Ammon's horn (tissue), 1 donor: Measurements from ENCODE around the gene TAS2R1.

ENCODE experiments used
- DNase-seq: peaks from one replicate; pipeline ENCODE4 v3.0.0-alpha.2; 2016; ENCODE audit warnings: low spot score

The TAS2R1 gene, protein sequence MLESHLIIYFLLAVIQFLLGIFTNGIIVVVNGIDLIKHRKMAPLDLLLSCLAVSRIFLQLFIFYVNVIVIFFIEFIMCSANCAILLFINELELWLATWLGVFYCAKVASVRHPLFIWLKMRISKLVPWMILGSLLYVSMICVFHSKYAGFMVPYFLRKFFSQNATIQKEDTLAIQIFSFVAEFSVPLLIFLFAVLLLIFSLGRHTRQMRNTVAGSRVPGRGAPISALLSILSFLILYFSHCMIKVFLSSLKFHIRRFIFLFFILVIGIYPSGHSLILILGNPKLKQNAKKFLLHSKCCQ

DNA sequence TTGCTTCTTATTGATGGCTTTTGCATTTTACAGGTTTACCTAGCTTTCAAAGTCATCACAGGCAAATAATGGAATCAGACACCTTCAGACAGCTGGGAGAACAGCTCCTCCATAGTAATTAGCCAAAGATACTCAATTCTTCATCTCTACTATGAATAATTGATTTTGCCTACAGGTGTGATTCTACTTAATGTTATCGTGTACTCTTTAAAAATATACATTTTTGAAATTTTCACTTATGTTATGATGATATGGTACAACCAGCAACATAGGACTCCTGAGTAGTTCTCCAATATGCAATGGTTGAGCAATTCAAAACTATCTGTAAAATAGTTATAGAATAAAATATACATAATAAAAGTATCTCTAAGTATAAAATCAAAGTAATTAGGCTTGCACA is at the start of gene TAS2R1:
Gene TAS2R1, minus strand, starts transcription at position 101 of the 400 bp plus-strand sequence. CDS start 319 bp downstream, outside the sequence.
- DNase-seq = no peak

- peak; percentile 30 for DNase-seq
These were observed 40.2 kb upstream of the TAS2R1 start for GRCh38 chr5:9670371-9670770.

DNA sequence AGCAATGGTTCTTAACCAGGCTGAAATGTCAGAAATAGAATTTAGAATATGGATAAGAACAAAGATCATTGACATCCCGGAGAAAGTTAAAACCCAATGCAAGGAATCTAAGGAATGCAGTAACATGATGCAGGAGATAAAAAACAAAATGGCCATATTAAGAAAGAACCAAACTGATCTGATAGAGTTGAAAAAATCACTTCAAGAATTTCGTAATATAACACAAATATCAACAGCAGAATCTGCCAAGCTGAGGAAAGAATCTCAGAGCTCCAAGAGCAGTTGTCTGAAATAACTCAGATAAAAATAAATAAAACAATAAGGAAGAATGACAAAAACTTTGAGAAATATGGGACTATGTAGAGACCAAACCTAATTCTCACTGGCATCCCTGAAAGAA is 37.8 kb upstream of the TAS2R1 start:
- DNase-seq = no peak

DNA sequence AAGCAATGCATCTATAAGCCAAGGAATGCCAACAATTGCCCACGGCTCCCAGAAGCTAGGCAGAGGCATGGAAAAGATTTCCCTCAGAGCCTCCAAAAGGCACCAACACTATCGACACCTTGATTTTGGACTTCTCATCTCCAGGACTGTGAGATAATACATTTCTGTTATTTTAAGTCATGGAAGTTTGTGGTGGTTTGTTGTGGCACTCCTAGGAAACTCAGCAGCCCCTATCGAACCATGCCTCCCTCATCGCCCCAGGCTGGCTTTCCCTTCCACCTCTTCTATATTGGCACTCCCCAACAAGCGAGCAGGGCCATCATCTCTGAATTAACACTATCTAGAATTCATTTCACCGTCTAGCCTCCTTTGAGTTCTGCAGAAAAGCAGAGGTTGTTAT is 33.7 kb upstream of the TAS2R1 start:
- no peak for DNase-seq

DNA sequence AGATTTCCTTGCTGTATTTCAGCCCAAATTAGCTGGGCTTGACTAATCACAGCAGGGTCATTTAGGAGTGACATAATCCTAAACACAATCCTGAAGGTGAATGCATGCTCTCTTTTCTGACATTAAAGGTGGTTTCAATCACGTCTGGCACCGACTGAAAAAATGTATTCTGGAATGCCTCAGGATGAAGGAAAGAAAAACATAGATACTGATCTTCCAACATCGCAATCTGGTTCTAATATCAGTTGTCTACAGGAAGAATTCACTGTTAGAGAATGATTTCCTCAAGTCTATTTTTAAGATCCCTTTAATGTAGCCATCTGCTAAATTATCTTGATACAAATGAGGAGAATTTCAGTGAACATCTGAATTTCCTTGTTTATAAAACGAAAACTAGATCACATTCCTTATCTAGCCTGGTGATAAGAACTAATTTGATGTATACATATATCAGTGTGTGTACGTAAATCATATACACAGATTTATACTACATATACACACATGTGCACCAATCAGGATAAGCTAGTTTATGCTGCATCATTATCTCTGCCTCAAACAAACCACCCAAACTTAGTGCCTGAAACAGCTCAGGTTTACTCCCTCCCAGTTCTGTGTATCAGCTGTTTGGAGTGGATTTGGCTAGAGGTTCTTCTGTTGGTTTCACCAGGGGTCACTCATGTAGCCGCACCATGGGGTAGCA is 31.3 kb upstream of the TAS2R1 start:
- no peak for DNase-seq

- DNase-seq = no peak
These were observed 28.6 kb upstream of the TAS2R1 start for GRCh38 chr5:9658706-9659105.

DNA sequence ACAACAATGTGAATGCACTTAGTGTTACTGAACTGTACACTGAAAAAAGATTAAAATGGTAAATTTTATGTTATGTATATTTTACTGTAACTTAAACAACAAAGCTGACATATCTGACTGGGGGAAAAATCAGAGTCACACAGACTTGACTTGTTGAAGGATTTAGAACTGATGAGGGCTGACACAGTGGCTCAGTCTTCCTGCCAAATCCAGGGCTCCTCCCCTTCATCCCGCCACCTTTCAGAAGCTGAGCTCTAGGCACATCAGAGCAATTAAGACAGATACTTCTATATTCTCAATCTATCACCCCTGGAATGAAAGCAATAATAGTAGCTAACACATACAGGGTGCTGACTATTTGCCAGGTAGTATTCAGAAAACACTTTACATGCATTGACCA is 27.7 kb upstream of the TAS2R1 start:
- no peak for DNase-seq

- DNase-seq = no peak
These were observed 25.5 kb upstream of the TAS2R1 start for GRCh38 chr5:9655641-9656040.

- no peak for DNase-seq
These were observed 24.7 kb upstream of the TAS2R1 start for GRCh38 chr5:9654886-9655285.

DNA sequence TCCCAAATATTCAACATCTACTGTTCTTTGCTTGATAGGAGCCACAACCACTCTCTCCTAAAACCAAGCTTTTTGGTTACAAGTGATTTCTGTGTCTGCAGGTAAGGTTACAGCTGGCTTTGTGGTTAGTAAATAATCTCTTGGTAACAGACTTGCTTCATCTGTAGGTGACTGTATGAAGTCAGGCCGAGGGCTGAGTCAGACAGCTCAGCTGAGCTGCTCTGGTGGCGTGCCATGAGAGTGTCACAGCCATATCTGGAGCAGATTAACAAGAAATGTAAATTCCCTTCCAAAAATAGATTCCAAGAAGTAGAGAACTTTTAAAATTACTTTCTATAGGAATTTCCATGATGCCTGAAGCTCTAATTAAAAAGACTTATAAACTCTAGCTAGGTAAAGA is 23.7 kb upstream of the TAS2R1 start:
- peak; percentile 36 for DNase-seq

DNA sequence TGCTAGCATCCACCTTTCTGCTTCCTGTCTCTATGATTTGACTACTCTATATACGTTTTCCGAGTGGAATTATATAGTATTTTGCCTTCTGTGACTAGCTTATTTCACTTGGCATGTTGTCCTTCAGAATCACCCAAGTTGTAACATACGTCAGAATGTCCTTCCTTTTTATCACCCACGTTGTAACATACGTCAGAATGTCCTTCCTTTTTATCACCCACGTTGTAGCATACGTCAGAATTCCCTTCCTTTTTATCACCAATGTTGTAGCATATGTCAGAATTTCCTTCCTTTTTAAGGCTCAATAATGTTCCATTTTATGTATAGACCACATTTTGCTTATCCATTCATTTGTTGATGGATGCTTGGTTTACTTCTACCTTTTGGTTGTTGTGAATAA is 22.9 kb upstream of the TAS2R1 start:
- DNase-seq = no peak

DNA sequence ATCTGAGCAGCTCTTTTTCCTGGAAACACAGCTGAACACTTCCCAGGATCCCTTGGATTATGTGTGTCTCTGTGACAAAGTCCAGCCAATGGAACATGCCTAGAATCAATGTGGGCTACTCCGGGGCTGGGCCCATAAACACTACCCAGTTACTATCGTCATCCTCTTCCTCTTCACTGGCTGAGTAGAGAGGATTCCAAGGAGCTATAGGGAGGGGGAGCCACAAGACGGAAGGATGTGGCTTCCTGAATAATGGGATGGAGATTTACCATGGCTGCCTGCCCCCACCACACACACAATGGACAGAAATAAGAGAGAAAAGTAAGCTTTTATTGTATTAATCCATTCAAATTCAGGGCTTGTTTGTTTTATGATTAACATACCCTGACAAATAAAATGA is 22.1 kb upstream of the TAS2R1 start:
- no peak for DNase-seq

GRCh38 chr5:9646843-9647242 is 16.7 kb upstream of the TAS2R1 start:
- DNase-seq = no peak

- no peak for DNase-seq
These were observed 14.5 kb upstream of the TAS2R1 start for GRCh38 chr5:9644630-9645029.

DNA sequence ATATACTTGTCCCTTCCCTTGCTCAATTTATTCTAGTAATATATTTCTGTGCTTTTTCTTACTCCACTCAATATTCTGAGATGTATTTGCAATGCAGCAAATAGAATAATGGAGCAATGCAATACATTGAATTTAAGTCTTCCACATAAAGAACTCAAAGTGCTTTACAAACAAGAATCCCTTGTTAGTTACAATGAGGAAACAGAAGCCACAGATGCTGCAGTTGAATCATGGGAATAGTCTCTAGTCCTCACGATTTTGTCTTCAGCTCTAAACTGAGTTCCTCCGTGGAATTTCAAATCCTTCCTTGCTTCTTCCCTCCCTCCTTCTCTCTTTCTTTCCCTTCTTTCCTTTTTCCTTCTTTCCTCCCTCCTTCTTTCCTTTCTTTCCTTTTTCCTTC is 12.5 kb upstream of the TAS2R1 start:
- DNase-seq = no peak

DNA sequence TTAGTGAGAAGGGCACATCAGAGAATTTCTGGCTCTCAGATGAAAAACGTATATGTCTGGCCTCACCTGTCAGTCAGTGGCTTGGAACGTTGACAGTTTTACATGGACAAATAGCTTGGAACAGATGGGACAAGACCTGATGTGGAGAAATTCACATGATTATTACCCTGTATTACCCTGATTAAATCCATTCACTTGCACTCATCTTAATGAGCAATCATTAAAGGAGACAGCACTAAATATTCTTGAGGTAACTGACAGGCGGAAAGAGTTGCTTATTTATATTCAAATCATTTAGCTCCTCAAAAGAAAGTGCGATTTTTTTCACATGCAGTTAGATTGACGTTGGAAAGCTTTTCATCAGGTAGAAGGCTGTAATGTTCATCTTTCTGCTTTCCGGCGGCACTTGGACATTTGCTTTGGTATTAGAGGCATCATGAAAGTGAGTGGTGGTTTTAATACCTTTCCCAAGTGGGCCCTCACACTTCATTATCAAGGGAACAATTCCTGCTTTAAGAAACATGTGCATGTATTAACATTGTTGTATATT is 11.7 kb upstream of the TAS2R1 start:
- DNase-seq = no peak

DNA sequence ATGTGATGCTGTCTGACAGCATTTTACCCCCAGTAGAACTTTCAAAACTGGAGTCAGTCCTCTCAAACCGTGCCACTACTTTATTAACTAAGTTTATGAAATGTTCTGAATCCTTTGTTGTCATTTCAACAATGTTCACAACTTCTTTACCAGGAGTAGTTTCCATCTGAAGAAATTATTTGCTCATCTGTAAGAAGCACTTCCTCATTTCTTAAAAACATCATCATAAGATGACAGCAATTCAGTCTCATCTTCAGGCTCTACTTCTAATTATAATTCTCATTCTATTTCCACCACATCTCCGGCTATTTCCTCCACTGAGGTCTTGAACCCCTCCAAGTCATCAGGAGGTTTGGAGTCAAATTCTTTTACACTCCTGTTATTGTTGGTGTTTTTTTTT is 2.3 kb upstream of the TAS2R1 start:
- DNase-seq = no peak

DNA sequence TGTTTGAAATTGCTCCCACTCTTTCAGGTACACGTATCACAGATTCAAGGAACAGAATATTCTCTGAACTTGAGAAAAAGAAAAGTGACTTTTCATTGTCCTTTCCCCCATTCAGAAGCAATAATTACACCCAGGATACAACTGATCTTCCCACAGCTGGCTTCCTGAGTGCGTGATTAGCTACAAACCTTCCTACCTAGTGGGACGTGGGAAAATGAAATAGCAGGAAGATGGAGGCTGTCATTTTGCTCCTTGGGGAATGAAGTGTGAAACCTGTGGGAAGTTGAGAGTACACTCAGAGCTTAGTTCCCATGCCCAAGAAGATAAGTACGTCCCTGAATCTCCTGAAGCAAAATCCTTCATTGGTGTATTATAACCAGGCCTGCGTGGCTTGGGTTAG is 2.6 kb downstream of the TAS2R1 start:
- no peak for DNase-seq

DNA sequence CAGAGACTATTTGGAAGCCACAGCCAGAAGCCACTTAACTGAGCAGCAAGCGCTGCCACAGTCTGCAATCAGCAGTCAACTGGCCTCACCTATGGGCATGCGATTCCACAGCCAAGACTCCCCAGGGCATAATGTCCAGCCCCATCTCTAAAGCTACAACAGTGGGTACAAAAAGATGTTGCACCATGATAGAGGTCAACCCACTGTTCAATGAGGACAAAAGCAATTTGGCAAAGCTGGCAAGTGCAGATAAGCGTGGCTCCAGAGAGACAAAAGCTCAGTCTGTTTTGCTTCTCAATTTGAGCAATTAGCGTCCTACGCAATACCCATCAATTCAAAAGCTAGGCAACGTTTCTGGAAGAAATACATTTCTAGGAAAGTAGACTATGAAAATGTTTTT is 3.2 kb downstream of the TAS2R1 start:
- no peak for DNase-seq

DNA sequence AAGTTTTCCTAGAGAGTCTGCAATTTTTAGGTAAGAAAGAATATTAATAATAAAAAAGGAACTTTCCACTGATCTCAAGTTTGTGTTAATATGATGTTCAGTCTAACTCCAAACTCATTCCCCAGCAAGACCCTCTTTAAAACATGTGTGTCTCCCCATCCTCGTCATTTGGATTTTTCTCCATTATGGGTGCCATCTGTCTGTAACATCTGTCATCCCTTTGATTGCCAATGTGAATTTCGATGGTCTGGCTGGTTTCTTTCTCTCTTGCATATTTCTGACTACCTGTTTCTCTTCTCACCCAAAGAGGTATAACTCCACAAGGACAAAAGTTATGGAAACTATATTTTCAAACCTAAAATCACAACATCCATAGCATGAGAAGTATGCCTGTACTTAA is 4.4 kb downstream of the TAS2R1 start:
- no peak for DNase-seq

- DNase-seq = no peak
These were observed 4.9 kb downstream of the TAS2R1 start for GRCh38 chr5:9625286-9625685.

GRCh38 chr5:9624196-9624947 is 5.8 kb downstream of the TAS2R1 start:
- DNase-seq = no peak

DNA sequence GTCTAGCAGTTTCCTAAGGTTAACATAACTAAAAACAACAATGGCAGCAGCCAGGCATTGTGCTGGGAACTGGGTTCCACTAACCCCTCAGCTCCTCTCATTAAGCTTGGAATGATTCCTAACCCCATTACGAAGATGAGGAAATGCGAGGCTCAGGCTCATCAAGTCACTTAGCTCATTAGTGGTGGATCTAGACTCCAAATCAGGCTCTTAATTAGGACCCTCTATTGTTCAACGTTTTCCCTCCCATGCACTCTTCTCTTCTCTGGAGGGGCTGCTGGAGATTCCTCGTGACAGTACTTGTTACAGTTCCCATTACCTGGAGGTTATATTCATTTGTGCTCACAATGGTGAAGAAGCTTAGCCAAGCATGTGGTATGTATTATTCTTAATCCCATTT is 6.5 kb downstream of the TAS2R1 start:
- DNase-seq = no peak
